Keratinocyte (primary cell): Measurements from ENCODE around the gene VILL. TPM values are rescaled to one million over a fixed set of nuclear protein-coding genes. Genes with fewer than 3 reads are reported as not detected.
A peak's percentile ranks its signal among the peaks of the same experiment; 100 is the strongest.

ENCODE experiments used
- DNase-seq: peaks from one replicate; pipeline ENCODE4 v3.0.0-alpha.2; 2011; ENCODE audit warnings: low read depth, missing footprints, low spot score
- FAIRE-seq: peaks from 2 replicates; lab custom pipeline; 2011; peaks lifted over from hg19 to GRCh38; lab: Jason Lieb, UNC
- H2AFZ ChIP-seq: 2 replicates; pipeline ENCODE4 v1.6.0; 2012; ENCODE audit warnings: low read length, control low read depth, inconsistent platforms; ENCODE audit not compliant: control insufficient read depth
- H3K27ac ChIP-seq: 2 replicates; pipeline ENCODE4 v1.5.1; 2011; ENCODE audit warnings: low read length; ENCODE audit not compliant: control insufficient read depth, insufficient read depth
- H3K27me3 ChIP-seq: 3 replicates; pipeline ENCODE4 v1.6.0; 2011; ENCODE audit warnings: low read length; ENCODE audit not compliant: control insufficient read depth, insufficient read depth; ENCODE audit errors: extremely low read depth
- H3K36me3 ChIP-seq, 2 experiments: 2 replicates in 1 of 2; 3 replicates in 1 of 2; pipeline ENCODE4 v1.5.1; 2011; ENCODE audit warnings: low read length in 2 of 2, mild to moderate bottlenecking in 1 of 2; ENCODE audit not compliant: control insufficient read depth in 2 of 2, insufficient read depth in 2 of 2; ENCODE audit errors: extremely low read depth in 1 of 2
- H3K4me1 ChIP-seq: 3 replicates; pipeline ENCODE4 v1.5.1; 2011; ENCODE audit warnings: low read length; ENCODE audit not compliant: control insufficient read depth, insufficient read depth; ENCODE audit errors: extremely low read depth
- H3K4me2 ChIP-seq: 3 replicates; pipeline ENCODE4 v1.6.0; 2011; ENCODE audit warnings: low read depth, low read length; ENCODE audit not compliant: control insufficient read depth, insufficient read depth; ENCODE audit errors: extremely low read depth
- H3K4me3 ChIP-seq, 3 experiments: fragments of 200-600 bp in 1 of 3; sonication (generic) in 1 of 3; 2 replicates in 2 of 3; 3 replicates in 1 of 3; pipeline ENCODE4 v1.5.1; 2011 to 2016; ENCODE audit warnings: low read length in 3 of 3, mild to moderate bottlenecking in 3 of 3, control low read depth in 2 of 3, inconsistent platforms in 1 of 3, low read depth in 1 of 3, mixed read lengths in 1 of 3, mixed run types in 1 of 3, moderate library complexity in 1 of 3; ENCODE audit not compliant: control insufficient read depth in 2 of 3, insufficient read depth in 2 of 3; ENCODE audit errors: extremely low read depth in 1 of 3
- H3K79me2 ChIP-seq: 2 replicates; pipeline ENCODE4 v1.6.0; 2012; ENCODE audit warnings: low read length; ENCODE audit not compliant: control insufficient read depth, insufficient read depth
- H3K9ac ChIP-seq: 3 replicates; pipeline ENCODE4 v1.6.0; 2011; ENCODE audit warnings: low read length; ENCODE audit not compliant: control insufficient read depth, insufficient read depth; ENCODE audit errors: extremely low read depth
- H3K9me1 ChIP-seq: 3 replicates; pipeline ENCODE4 v1.6.0; 2011; ENCODE audit warnings: low read length; ENCODE audit not compliant: control insufficient read depth, insufficient read depth; ENCODE audit errors: extremely low read depth
- H3K9me3 ChIP-seq: 2 replicates; pipeline ENCODE4 v1.5.1; 2012; ENCODE audit warnings: low read depth, low read length; ENCODE audit not compliant: control insufficient read depth
- H4K20me1 ChIP-seq: 3 replicates; pipeline ENCODE4 v1.6.0; 2011; ENCODE audit warnings: low read length; ENCODE audit not compliant: control insufficient read depth, insufficient read depth; ENCODE audit errors: extremely low read depth
- CTCF ChIP-seq, 3 experiments: IDR thresholded peaks in 1 of 3; conservative IDR thresholded peaks in 1 of 3; optimal IDR thresholded peaks in 1 of 3; 2 replicates in 2 of 3; 3 replicates in 1 of 3; pipeline versions ENCODE3 to v1.5.1; 2011; ENCODE audit warnings: low read length in 3 of 3, mild to moderate bottlenecking in 3 of 3, moderate library complexity in 2 of 3, control low read depth in 1 of 3, inconsistent platforms in 1 of 3; ENCODE audit not compliant: insufficient read depth in 2 of 3; ENCODE audit errors: extremely low read depth in 1 of 3
- EZH2 ChIP-seq: IDR thresholded peaks from one replicate; pipeline ENCODE4 v1.6.1; 2012; ENCODE audit warnings: inconsistent platforms, mild to moderate bottlenecking, low read length, moderate library complexity
- dilution Hi-C: fragments of 300-500 bp; cut with MboI; formaldehyde crosslinking; loops from one replicate; pipeline ENCODE4 v1.7.0; 2020; ENCODE audit warnings: low sequenced_read_pairs; ENCODE audit not compliant: extremely low pct_ligation_motif_present
- polyA plus RNA-seq, 5 experiments: library from polyadenylated mRNA; depleted of rRNA in 3 of 5; stranded (reverse) in 3 of 5; stranded (forward) in 1 of 5; unstranded in 1 of 5; fragments of >200 nt; gene quantifications; 1 replicate in 1 of 5; 2 replicates in 3 of 5; 3 replicates in 1 of 5; pipeline versions ENCODE4 v1.2.1 to v1.2.3, GENCODE V29; 2011 to 2012; ENCODE audit warnings: missing spikeins in 2 of 5, low read depth in 1 of 5, low replicate concordance in 1 of 5

VILL gene
- polyA plus RNA-seq, 1 donor (not counting 4 experiments of a cell fraction or from before 2014, with no cell fraction given) = 2.1 TPM

GRCh38 chr3:37997791-37998370 is 7.3 kb downstream of the VILL start:
- no peaks in the 10 kb centered on the region for H3K79me2 ChIP-seq
- H3K4me2 ChIP-seq = no peak overlapping the region
- no peak for DNase-seq
- peak overlapping the region; percentile 95 for H2AFZ ChIP-seq
- peaks cover 3 to 6% of the 10 kb centered on the region in 2 experiments for H3K36me3 ChIP-seq
- peak overlapping the region; percentile 79 for H3K9ac ChIP-seq
- no peaks in the 10 kb centered on the region for H3K9me3 ChIP-seq
- no peak for FAIRE-seq
- no peaks in the 10 kb centered on the region for H4K20me1 ChIP-seq
- no peak overlapping the region for H3K4me3 ChIP-seq
- H3K27me3 ChIP-seq = no peaks in the 10 kb centered on the region
- dilution Hi-C loops = no loop called here
- H3K27ac ChIP-seq = no peak overlapping the region
- H3K4me1 ChIP-seq = peaks cover 20% of the 10 kb centered on the region
- TF ChIP-seq EZH2 = no peak
- TF ChIP-seq CTCF (optimal IDR thresholded peaks at IDR 0.05 in 1 of 3, IDR thresholded peaks at IDR 0.05 in 1 of 3, conservative IDR thresholded peaks at IDR 0.05 in 1 of 3; ENCODE audit: extremely low read depth in 1 of 3, insufficient read depth in 2 of 3, low read length in 3 of 3) = no peak
- no peaks in the 10 kb centered on the region for H3K9me1 ChIP-seq

GRCh38 chr3:37999836-38000235 is 9.2 kb downstream of the VILL start:
- Histone ChIP-seq H3K79me2 (no peaks in the 10 kb centered on the region), H3K4me2 (no peak overlapping the region), H3K27me3 (no peaks in the 10 kb centered on the region), H3K4me3 (no peak overlapping the region), H3K36me3 (peaks cover 3 to 6% of the 10 kb centered on the region in 2 experiments), H3K9me3 (no peaks in the 10 kb centered on the region), H3K9ac (no peak overlapping the region), H3K27ac (no peak overlapping the region), H3K9me1 (no peaks in the 10 kb centered on the region), H2AFZ (no peak overlapping the region), H4K20me1 (no peaks in the 10 kb centered on the region), H3K4me1 (peaks cover 7% of the 10 kb centered on the region)
- no peak for FAIRE-seq
- TF ChIP-seq CTCF (optimal IDR thresholded peaks at IDR 0.05 in 1 of 3, IDR thresholded peaks at IDR 0.05 in 1 of 3, conservative IDR thresholded peaks at IDR 0.05 in 1 of 3; ENCODE audit: extremely low read depth in 1 of 3, insufficient read depth in 2 of 3, low read length in 3 of 3) = no peak
- DNase-seq = no peak
- dilution Hi-C loops = no loop called here
